ENCODE measurements around the gene NEURL1B. TPM values are rescaled to one million over a fixed set of nuclear protein-coding genes. Genes with fewer than 3 reads are reported as not detected.

NEURL1B gene
- total RNA-seq, 1 donor from 2014 or later: 1.5 TPM

GRCh38 chr5:172713113-172713808 lies 72.2 kb downstream of the NEURL1B start:
- no peak overlapping the region for H3K4me3 Mint-ChIP-seq (ENCODE audit: unreplicated experiment)
- peaks cover 27% of the 10 kb centered on the region for H3K4me1 Mint-ChIP-seq (ENCODE audit: unreplicated experiment)
- TF ChIP-seq CTCF (IDR thresholded peaks at IDR 0.05): peak; percentile 99
- H3K36me3 Mint-ChIP-seq (ENCODE audit: unreplicated experiment): no peaks in the 10 kb centered on the region
- peak; percentile 89 for DNase-seq (ENCODE audit: extremely low spot score, unreplicated experiment)
- no peak overlapping the region for H3K27ac Mint-ChIP-seq (ENCODE audit: unreplicated experiment)
- no peaks in the 10 kb centered on the region for H3K9me3 Mint-ChIP-seq (ENCODE audit: unreplicated experiment)
- H3K27me3 Mint-ChIP-seq (ENCODE audit: unreplicated experiment): peaks cover 4% of the 10 kb centered on the region

GRCh38 chr5:172713809-172714490 lies 72.9 kb downstream of the NEURL1B start:
- H3K27ac Mint-ChIP-seq (ENCODE audit: unreplicated experiment): no peak overlapping the region

GRCh38 chr5:172714491-172715420 lies 73.7 kb downstream of the NEURL1B start:
- H3K36me3 Mint-ChIP-seq (ENCODE audit: unreplicated experiment): no peaks in the 10 kb centered on the region
- no peaks in the 10 kb centered on the region for H3K9me3 Mint-ChIP-seq (ENCODE audit: unreplicated experiment)
- H3K4me3 Mint-ChIP-seq (ENCODE audit: unreplicated experiment): no peak overlapping the region
- TF ChIP-seq CTCF (IDR thresholded peaks at IDR 0.05): peak; percentile 83
- H3K27ac Mint-ChIP-seq (ENCODE audit: unreplicated experiment): peak overlapping the region; percentile 76
- peaks cover 27% of the 10 kb centered on the region for H3K4me1 Mint-ChIP-seq (ENCODE audit: unreplicated experiment)
- DNase-seq (ENCODE audit: extremely low spot score, unreplicated experiment): peak; percentile 91
- H3K27me3 Mint-ChIP-seq (ENCODE audit: unreplicated experiment): peaks cover 4% of the 10 kb centered on the region

More at GRCh38 chr5:172713809-172714490, 72.9 kb downstream of the NEURL1B start:
- Mint-ChIP-seq H3K9me3 (ENCODE audit: unreplicated experiment) (no peaks in the 10 kb centered on the region), H3K36me3 (ENCODE audit: unreplicated experiment) (no peaks in the 10 kb centered on the region), H3K27me3 (ENCODE audit: unreplicated experiment) (peaks cover 4% of the 10 kb centered on the region), H3K4me1 (ENCODE audit: unreplicated experiment) (peaks cover 27% of the 10 kb centered on the region), H3K4me3 (ENCODE audit: unreplicated experiment) (no peak overlapping the region)
- no peak for TF ChIP-seq CTCF (IDR thresholded peaks at IDR 0.05)
- no peak for DNase-seq (ENCODE audit: extremely low spot score, unreplicated experiment)

- no peaks in the 10 kb centered on the region for H3K9me3 Mint-ChIP-seq (ENCODE audit: unreplicated experiment)
- H3K4me1 Mint-ChIP-seq (ENCODE audit: unreplicated experiment): peaks cover 27% of the 10 kb centered on the region
- no peak overlapping the region for H3K4me3 Mint-ChIP-seq (ENCODE audit: unreplicated experiment)
- no peak for TF ChIP-seq CTCF (IDR thresholded peaks at IDR 0.05)
- no peak for DNase-seq (ENCODE audit: extremely low spot score, unreplicated experiment)
- H3K27ac Mint-ChIP-seq (ENCODE audit: unreplicated experiment): peak overlapping the region; percentile 76
- H3K36me3 Mint-ChIP-seq (ENCODE audit: unreplicated experiment): no peaks in the 10 kb centered on the region
- peaks cover 4% of the 10 kb centered on the region for H3K27me3 Mint-ChIP-seq (ENCODE audit: unreplicated experiment)
Measured at GRCh38 chr5:172715421-172715780, 74.3 kb downstream of the NEURL1B start.

All from osteocyte (in vitro differentiated cells).